Measurements from ENCODE around the gene MAPK11. TPM values are rescaled to one million over a fixed set of nuclear protein-coding genes. Genes with fewer than 3 reads are reported as not detected.

MAPK11 gene
- total RNA-seq, 1 experiment from 2014 or later: 7.6 TPM

DNA sequence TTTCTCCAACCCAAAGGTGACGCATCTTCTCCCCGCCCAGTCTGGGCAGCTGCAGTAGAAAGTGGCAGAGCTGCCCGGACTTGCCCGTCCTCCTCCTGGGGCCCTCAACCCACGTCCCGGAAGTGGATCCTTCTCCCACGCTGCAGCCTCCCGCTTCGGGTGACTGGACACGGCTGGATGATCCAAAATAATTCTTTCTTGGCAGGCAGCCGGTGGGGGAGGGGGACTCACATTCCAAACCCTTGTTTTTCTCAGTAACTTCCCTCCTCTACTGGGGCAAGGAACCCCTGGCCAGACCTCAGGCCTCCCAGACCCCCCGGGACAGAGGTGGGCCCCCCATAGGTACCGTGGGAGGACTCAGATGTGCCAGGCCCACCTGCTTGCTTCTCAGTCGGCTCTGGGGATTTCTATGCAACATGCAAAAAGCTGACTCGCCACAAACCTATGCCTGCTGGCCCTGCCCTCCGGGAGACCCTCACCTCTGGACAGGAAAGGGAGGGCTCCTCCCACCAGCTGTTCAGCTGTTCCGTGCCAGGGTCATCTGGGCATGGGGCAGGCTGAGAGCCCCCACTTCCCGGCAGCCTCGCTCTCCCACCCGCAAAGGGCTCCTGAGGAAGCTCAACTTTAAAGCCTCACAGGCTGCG, 35.9 kb upstream of the MAPK11 start:
- peaks cover 58% of the 10 kb centered on the region for H3K79me2 ChIP-seq (ENCODE audit: low read length)
- peak overlapping the region; percentile 94 for H3K9ac ChIP-seq (ENCODE audit: low read length)
- POLR2A ChIA-PET (ENCODE audit: unreplicated experiment): no interaction called here
- no peaks in the 10 kb centered on the region for H3K9me2 ChIP-seq (replicated peaks; ENCODE audit: low read length)
- H4K20me1 ChIP-seq (ENCODE audit: low read length): 0 out of 2 replicates have a peak, but pooled peaks cover 4% of the 10 kb centered on the region
- H3K27me3 ChIP-seq (ENCODE audit: low read length): no peaks in the 10 kb centered on the region
- H3K4me3 ChIP-seq (ENCODE audit: low read length): peak overlapping the region; percentile 88
- TF ChIP-seq, protein P1, sequence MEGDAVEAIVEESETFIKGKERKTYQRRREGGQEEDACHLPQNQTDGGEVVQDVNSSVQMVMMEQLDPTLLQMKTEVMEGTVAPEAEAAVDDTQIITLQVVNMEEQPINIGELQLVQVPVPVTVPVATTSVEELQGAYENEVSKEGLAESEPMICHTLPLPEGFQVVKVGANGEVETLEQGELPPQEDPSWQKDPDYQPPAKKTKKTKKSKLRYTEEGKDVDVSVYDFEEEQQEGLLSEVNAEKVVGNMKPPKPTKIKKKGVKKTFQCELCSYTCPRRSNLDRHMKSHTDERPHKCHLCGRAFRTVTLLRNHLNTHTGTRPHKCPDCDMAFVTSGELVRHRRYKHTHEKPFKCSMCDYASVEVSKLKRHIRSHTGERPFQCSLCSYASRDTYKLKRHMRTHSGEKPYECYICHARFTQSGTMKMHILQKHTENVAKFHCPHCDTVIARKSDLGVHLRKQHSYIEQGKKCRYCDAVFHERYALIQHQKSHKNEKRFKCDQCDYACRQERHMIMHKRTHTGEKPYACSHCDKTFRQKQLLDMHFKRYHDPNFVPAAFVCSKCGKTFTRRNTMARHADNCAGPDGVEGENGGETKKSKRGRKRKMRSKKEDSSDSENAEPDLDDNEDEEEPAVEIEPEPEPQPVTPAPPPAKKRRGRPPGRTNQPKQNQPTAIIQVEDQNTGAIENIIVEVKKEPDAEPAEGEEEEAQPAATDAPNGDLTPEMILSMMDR (conservative IDR thresholded peaks at IDR 0.05; ENCODE audit: low read depth, low read length): no peak
- TF ChIP-seq EZH2phosphoT487 (IDR thresholded peaks at IDR 0.05; ENCODE audit: borderline replicate concordance, low read length): no peak
- no peak for TF ChIP-seq EZH2 (IDR thresholded peaks at IDR 0.05; ENCODE audit: low read length, unreplicated experiment)
- no peaks in the 10 kb centered on the region for H3K36me3 ChIP-seq (ENCODE audit: low read depth, low read length)
- BruUV-seq (replicated peaks): no TSS peak
- CTCF ChIA-PET: no interaction called here
- peak; percentile 92 for DNase-seq
- ATAC-seq: peak; percentile 63
- intact Hi-C loops (cut with micrococcal nuclease): no loop called here
- peaks cover 3% of the 10 kb centered on the region for H3F3A ChIP-seq (ENCODE audit: low read length, unreplicated experiment)
- peak overlapping the region; percentile 99 for H3K27ac ChIP-seq (ENCODE audit: low read length)
- peak overlapping the region; percentile 99 for H3K4me2 ChIP-seq (ENCODE audit: low read length)
- peaks cover 42% of the 10 kb centered on the region for H3K4me1 ChIP-seq (ENCODE audit: insufficient read depth, low read length)
- no peak overlapping the region for H2AFZ ChIP-seq (ENCODE audit: low read length)
- no peaks in the 10 kb centered on the region for H3K9me3 ChIP-seq (ENCODE audit: low read length)

DNA sequence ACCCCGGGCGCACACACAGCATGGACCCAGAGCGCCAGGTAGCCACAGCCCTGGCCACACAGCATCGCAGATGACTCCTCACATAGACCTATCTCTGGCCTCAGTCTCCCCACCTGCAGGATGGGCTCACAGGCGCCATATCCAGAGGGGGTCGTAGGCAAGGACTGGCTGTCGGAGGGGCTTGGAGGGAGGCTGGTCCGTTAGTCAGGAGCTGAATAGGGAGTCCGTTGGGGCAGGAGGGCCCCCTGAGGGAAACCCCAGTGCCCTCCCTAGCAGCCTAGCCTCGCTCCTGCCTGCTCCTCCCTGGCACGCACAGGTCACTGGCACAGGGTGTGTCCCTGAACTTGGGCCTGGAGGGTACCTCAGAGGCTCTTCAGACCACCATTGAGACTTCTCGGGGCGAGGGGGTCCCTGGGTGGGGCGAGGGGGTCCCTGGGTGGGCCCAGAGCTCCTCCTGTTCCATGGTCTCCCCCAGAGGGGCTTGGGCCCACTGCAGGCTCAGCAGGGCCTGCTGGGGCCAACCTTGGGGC, 35.3 kb upstream of the MAPK11 start:
- TF ChIP-seq, protein P1 (conservative IDR thresholded peaks at IDR 0.05; ENCODE audit: low read depth, low read length): no peak
- TF ChIP-seq EZH2 (IDR thresholded peaks at IDR 0.05; ENCODE audit: low read length, unreplicated experiment) (no peak), EZH2phosphoT487 (IDR thresholded peaks at IDR 0.05; ENCODE audit: borderline replicate concordance, low read length) (no peak)
- peaks cover 42% of the 10 kb centered on the region for H3K4me1 ChIP-seq (ENCODE audit: insufficient read depth, low read length)
- peak overlapping the region; percentile 88 for H3K4me3 ChIP-seq (ENCODE audit: low read length)
- H3K27ac ChIP-seq (ENCODE audit: low read length): peak overlapping the region; percentile 99
- ChIA-PET CTCF (interaction anchor here (0.7 to 1.0 kb wide), 3 partner anchors 12 to 54 kb away, joined by 3 to 4 read pairs (median 3); partner anchors contain the start of gene HDAC10), POLR2A (ENCODE audit: unreplicated experiment) (no interaction called here)
- intact Hi-C loops (cut with micrococcal nuclease): no loop called here
- H3K9me3 ChIP-seq (ENCODE audit: low read length): no peaks in the 10 kb centered on the region
- peak overlapping the region; percentile 94 for H3K9ac ChIP-seq (ENCODE audit: low read length)
- H3K79me2 ChIP-seq (ENCODE audit: low read length): peaks cover 64% of the 10 kb centered on the region
- DNase-seq (no peak), ATAC-seq (peak; percentile 16)
- no peaks in the 10 kb centered on the region for H3K9me2 ChIP-seq (replicated peaks; ENCODE audit: low read length)
- H3K4me2 ChIP-seq (ENCODE audit: low read length): peak overlapping the region; percentile 99
- no peaks in the 10 kb centered on the region for H3K27me3 ChIP-seq (ENCODE audit: low read length)
- 0 out of 2 replicates have a peak, but pooled peaks cover 4% of the 10 kb centered on the region for H4K20me1 ChIP-seq (ENCODE audit: low read length)
- H3K36me3 ChIP-seq (ENCODE audit: low read depth, low read length): no peaks in the 10 kb centered on the region
- peaks cover 3% of the 10 kb centered on the region for H3F3A ChIP-seq (ENCODE audit: low read length, unreplicated experiment)
- no TSS peak for BruUV-seq (replicated peaks)
- no peak overlapping the region for H2AFZ ChIP-seq (ENCODE audit: low read length)
